Muscle of arm (tissue), 12 donors: ENCODE measurements around the gene OGFR. TPM values are rescaled to one million over a fixed set of nuclear protein-coding genes. Genes with fewer than 3 reads are reported as not detected.

Experiments
- DNase-seq: peaks from one replicate; pipeline ENCODE4 v3.0.0-alpha.2; 2013
- polyA plus RNA-seq, 12 donors: library from polyadenylated mRNA; unstranded; fragments of 120-200 nt; gene quantifications; one replicate each; pipeline ENCODE4 v1.2.1, GENCODE V29; 2013; ENCODE audit not compliant: insufficient read length in 12 of 12

The OGFR gene
- polyA plus RNA-seq, 12 donors = 12.0 to 27.2 (median 14.5) TPM; not detected in 1

GRCh38 chr20:62768551-62769287 is 35.9 kb upstream of the OGFR start:
- no peak for DNase-seq

GRCh38 chr20:62769346-62770071 is 35.1 kb upstream of the OGFR start:
- no peak for DNase-seq

- no peak for DNase-seq
Observed at GRCh38 chr20:62770111-62770910, 34.3 kb upstream of the OGFR start.

- DNase-seq = no peak
Observed at GRCh38 chr20:62770916-62771315, 33.7 kb upstream of the OGFR start.

- no peak for DNase-seq
Observed at GRCh38 chr20:62771396-62772102, 33.1 kb upstream of the OGFR start.

- no peak for DNase-seq
Observed at GRCh38 chr20:62772103-62772611, 32.5 kb upstream of the OGFR start.

GRCh38 chr20:62772619-62772989 is 32.0 kb upstream of the OGFR start:
- no peak for DNase-seq

GRCh38 chr20:62772990-62773844 is 31.4 kb upstream of the OGFR start:
- no peak for DNase-seq

GRCh38 chr20:62773845-62774714 is 30.6 kb upstream of the OGFR start:
- no peak for DNase-seq

- DNase-seq = no peak
Observed at GRCh38 chr20:62774762-62775161, 29.9 kb upstream of the OGFR start.

GRCh38 chr20:62775206-62775605 is 29.4 kb upstream of the OGFR start:
- no peak for DNase-seq

GRCh38 chr20:62776035-62776691 is 28.5 kb upstream of the OGFR start:
- no peak for DNase-seq

- DNase-seq = no peak
Observed at GRCh38 chr20:62776692-62777527, 27.7 kb upstream of the OGFR start.

GRCh38 chr20:62777528-62777830 is 27.2 kb upstream of the OGFR start:
- no peak for DNase-seq

GRCh38 chr20:62778058-62778457 is 26.6 kb upstream of the OGFR start:
- no peak for DNase-seq

GRCh38 chr20:62778601-62779416 is 25.8 kb upstream of the OGFR start:
- no peak for DNase-seq

- DNase-seq = no peak
Observed at GRCh38 chr20:62779417-62779685, 25.3 kb upstream of the OGFR start.

- no peak for DNase-seq
Observed at GRCh38 chr20:62780204-62780603, 24.4 kb upstream of the OGFR start.
